H1 (cell line): ENCODE results near the gene HBEGF. TPM values are rescaled to one million over a fixed set of nuclear protein-coding genes. Genes with fewer than 3 reads are reported as not detected.

Source experiments
- CTCF ChIA-PET: fragments of 300-600 bp; sonication (Branson Sonifier 250); formaldehyde crosslinking; loops from one replicate; lab custom pipeline; 2021; ENCODE audit not compliant: partially characterized antibody; lab: Charles Lee
- POLR2A ChIA-PET: fragments of 300-600 bp; sonication (Branson Sonifier 250); formaldehyde crosslinking; loops from one replicate; lab custom pipeline; 2021; ENCODE audit warnings: inconsistent platforms; ENCODE audit not compliant: partially characterized antibody; lab: Charles Lee
- DNase-seq, 2 experiments: peaks; one replicate each; pipeline versions ENCODE4 v3.0.0 to v3.0.0-alpha.2; 2010 to 2022; ENCODE audit warnings: low spot score in 2 of 2, low read depth in 1 of 2, mixed read lengths in 1 of 2
- FAIRE-seq: peaks from 2 replicates; lab custom pipeline; 2011; peaks lifted over from hg19 to GRCh38; lab: Jason Lieb, UNC
- H2AFZ ChIP-seq: 2 replicates; pipeline ENCODE4 v1.8.1; 2012; ENCODE audit warnings: low read length, inconsistent platforms
- H2AK5ac ChIP-seq: 2 replicates; pipeline ENCODE4 v1.6.1; 2013; ENCODE audit warnings: low read depth, low read length
- H2BK120ac ChIP-seq: replicated peaks from 2 replicates; pipeline ENCODE3; 2013; ENCODE audit warnings: low read depth, low read length, inconsistent platforms
- H2BK12ac ChIP-seq: 2 replicates; pipeline ENCODE4 v1.6.1; 2013; ENCODE audit warnings: low read depth, low read length
- H2BK15ac ChIP-seq: 2 replicates; pipeline ENCODE4 v1.6.1; 2013; ENCODE audit warnings: low read length
- H2BK20ac ChIP-seq: 2 replicates; pipeline ENCODE4 v1.6.1; 2013; ENCODE audit warnings: low read length
- H2BK5ac ChIP-seq: 2 replicates; pipeline ENCODE4 v1.6.1; 2013; ENCODE audit warnings: low read depth, low read length
- H3K14ac ChIP-seq: 2 replicates; pipeline ENCODE4 v1.6.1; 2013; ENCODE audit warnings: inconsistent platforms; ENCODE audit not compliant: insufficient read length
- H3K18ac ChIP-seq: 2 replicates; pipeline ENCODE4 v1.6.1; 2013; ENCODE audit warnings: low read length; ENCODE audit errors: extremely low read depth
- H3K23ac ChIP-seq: 2 replicates; pipeline ENCODE4 v1.6.1; 2013; ENCODE audit warnings: inconsistent platforms; ENCODE audit not compliant: insufficient read length
- H3K23me2 ChIP-seq: 2 replicates; pipeline ENCODE4 v1.6.1; 2013; ENCODE audit warnings: low read depth, low read length
- H3K27ac ChIP-seq: 2 replicates; pipeline ENCODE4 v1.6.1; 2011; ENCODE audit warnings: low read depth, low read length, inconsistent platforms
- H3K27me3 ChIP-seq, 4 experiments: replicated peaks in 1 of 4; 1 replicate in 1 of 4; 2 replicates in 3 of 4; pipeline versions ENCODE4 v1.6.1 to v1.8.1; 2011 to 2013; ENCODE audit warnings: low read length in 3 of 4, mild to moderate bottlenecking in 3 of 4, inconsistent platforms in 2 of 4, mixed read lengths in 2 of 4, moderate library complexity in 1 of 4; ENCODE audit not compliant: control insufficient read depth in 3 of 4, insufficient read depth in 3 of 4; ENCODE audit errors: extremely low read depth in 1 of 4
- H3K36me3 ChIP-seq, 4 experiments: 2 replicates each; pipeline versions ENCODE4 v1.6.1 to v1.8.1; 2011 to 2013; ENCODE audit warnings: mild to moderate bottlenecking in 4 of 4, low read length in 3 of 4, moderate library complexity in 2 of 4, control low read depth in 1 of 4, inconsistent platforms in 1 of 4; ENCODE audit not compliant: insufficient read depth in 4 of 4, control insufficient read depth in 2 of 4
- H3K4ac ChIP-seq: replicated peaks from 2 replicates; pipeline ENCODE3; 2013; ENCODE audit warnings: low read length, low read depth, mixed read lengths, inconsistent platforms; ENCODE audit not compliant: insufficient read length
- H3K4me1 ChIP-seq, 4 experiments: replicated peaks in 1 of 4; 1 replicate in 1 of 4; 2 replicates in 3 of 4; pipeline versions ENCODE4 v1.6.1 to v1.8.1; 2011 to 2013; ENCODE audit warnings: low read length in 3 of 4, inconsistent platforms in 2 of 4, mixed read lengths in 1 of 4; ENCODE audit not compliant: insufficient read depth in 4 of 4, control insufficient read depth in 3 of 4
- H3K4me2 ChIP-seq, 2 experiments: 2 replicates each; pipeline versions ENCODE4 v1.6.1 to v1.8.1; 2011 to 2013; ENCODE audit warnings: low read depth in 2 of 2, low read length in 2 of 2, control low read depth in 1 of 2, inconsistent platforms in 1 of 2, mild to moderate bottlenecking in 1 of 2; ENCODE audit not compliant: insufficient read depth in 1 of 2
- H3K4me3 ChIP-seq, 4 experiments: fragments of 200-600, 300-600 bp in 1 of 4; sonication (generic), shearing (Covaris generic), sonication (Bioruptor Twin) in 1 of 4; 2 replicates each; pipeline versions ENCODE4 v1.5.1 to v1.8.1; 2011 to 2016; ENCODE audit warnings: low read length in 4 of 4, low read depth in 3 of 4, control low read depth in 2 of 4, inconsistent platforms in 2 of 4, mild to moderate bottlenecking in 2 of 4, mixed read lengths in 1 of 4, moderate library complexity in 1 of 4; ENCODE audit not compliant: insufficient read depth in 2 of 4; ENCODE audit errors: extremely low read depth in 1 of 4
- H3K56ac ChIP-seq: replicated peaks from 2 replicates; pipeline ENCODE3; 2013; ENCODE audit warnings: low read depth, mild to moderate bottlenecking, mixed read lengths, low read length, inconsistent platforms; ENCODE audit not compliant: insufficient read length
- H3K79me1 ChIP-seq: 2 replicates; pipeline ENCODE4 v1.6.1; 2013; ENCODE audit warnings: low read depth, low read length, control low read depth
- H3K79me2 ChIP-seq, 2 experiments: 2 replicates each; pipeline versions ENCODE4 v1.6.1 to v1.8.1; 2012 to 2013; ENCODE audit warnings: low read length in 2 of 2, mild to moderate bottlenecking in 2 of 2, inconsistent platforms in 1 of 2; ENCODE audit not compliant: insufficient read depth in 2 of 2, control insufficient read depth in 1 of 2
- H3K9ac ChIP-seq, 4 experiments: replicated peaks in 1 of 4; 1 replicate in 1 of 4; 2 replicates in 3 of 4; pipeline versions ENCODE4 v1.6.1 to v1.8.1; 2011 to 2013; ENCODE audit warnings: low read depth in 3 of 4, low read length in 3 of 4, control low read depth in 2 of 4, mild to moderate bottlenecking in 2 of 4, moderate library complexity in 2 of 4, inconsistent platforms in 1 of 4; ENCODE audit errors: extremely low read depth in 1 of 4
- H3K9me3 ChIP-seq, 2 experiments: 2 replicates each; pipeline versions ENCODE4 v1.6.1 to v1.8.1; 2012 to 2013; ENCODE audit warnings: mild to moderate bottlenecking in 2 of 2, moderate library complexity in 2 of 2, control low read depth in 1 of 2, inconsistent platforms in 1 of 2, low read depth in 1 of 2, low read length in 1 of 2, mixed read lengths in 1 of 2; ENCODE audit not compliant: insufficient read depth in 2 of 2
- H4K20me1 ChIP-seq, 2 experiments: replicated peaks in 1 of 2; 2 replicates each; pipeline versions ENCODE3 to v1.8.1; 2011 to 2013; ENCODE audit warnings: inconsistent platforms in 2 of 2, low read length in 2 of 2, mild to moderate bottlenecking in 1 of 2; ENCODE audit not compliant: insufficient read depth in 2 of 2, control insufficient read depth in 1 of 2
- H4K5ac ChIP-seq: 2 replicates; pipeline ENCODE4 v1.6.1; 2013; ENCODE audit warnings: low read length, low read depth, mixed read lengths, inconsistent platforms; ENCODE audit not compliant: insufficient read length
- H4K8ac ChIP-seq: 2 replicates; pipeline ENCODE4 v1.8.0; 2013; ENCODE audit warnings: mild to moderate bottlenecking, moderate library complexity, low read length, inconsistent platforms; ENCODE audit not compliant: insufficient read depth; ENCODE audit errors: extremely low read depth
- H4K91ac ChIP-seq: replicated peaks from 2 replicates; pipeline ENCODE3; 2013; ENCODE audit warnings: low read length, mixed read lengths, inconsistent platforms; ENCODE audit not compliant: insufficient read length
- BACH1 ChIP-seq: IDR thresholded peaks from 2 replicates; pipeline ENCODE4 v1.6.1; 2012; ENCODE audit warnings: low read length, improper control_type of control experiment
- HDAC2 ChIP-seq, 2 experiments: fragments of 300-600 bp in 1 of 2; sonication (generic) in 1 of 2; IDR thresholded peaks; 2 replicates each; pipeline ENCODE4 v1.6.1; 2011 to 2012; ENCODE audit warnings: low read depth in 2 of 2, low read length in 2 of 2, mild to moderate bottlenecking in 2 of 2, moderate library complexity in 2 of 2, borderline replicate concordance in 1 of 2, inconsistent platforms in 1 of 2
- PHF8 ChIP-seq: fragments of 200-600 bp; sonication (generic); conservative IDR thresholded peaks from 2 replicates; pipeline ENCODE4 v1.7.1; 2012; ENCODE audit warnings: low read depth, mild to moderate bottlenecking, inconsistent platforms, low read length, moderate library complexity
- POLR2AphosphoS5 ChIP-seq: IDR thresholded peaks from 2 replicates; pipeline ENCODE4 v1.6.1; 2011; ENCODE audit warnings: low read depth, low read length
- SP2 ChIP-seq: IDR thresholded peaks from 2 replicates; pipeline ENCODE4 v1.6.1; 2012; ENCODE audit warnings: mild to moderate bottlenecking, low read length, inconsistent platforms
- TAF1 ChIP-seq: IDR thresholded peaks from 2 replicates; pipeline ENCODE4 v1.6.1; 2011; ENCODE audit warnings: mild to moderate bottlenecking, low read depth, low read length
- YY1 ChIP-seq: IDR thresholded peaks from 2 replicates; pipeline ENCODE4 v1.6.1; 2011; ENCODE audit warnings: low read depth, mild to moderate bottlenecking, low read length
- WGBS, 2 experiments: shearing (Covaris generic) in 1 of 2; methylation state at CpG; one replicate each; pipeline versions ENCODE4 v1.1.6 to v1.1.7; 2013 to 2015; ENCODE audit warnings: low lambda C conversion rate in 2 of 2, mixed read lengths in 2 of 2, inconsistent platforms in 1 of 2, low coverage in 1 of 2, missing lambda C conversion rate in 1 of 2; ENCODE audit not compliant: insufficient replicate concordance in 2 of 2, insufficient coverage in 1 of 2, insufficient read length in 1 of 2; ENCODE audit errors: extremely low coverage in 1 of 2, missing lambda C conversion rate in 1 of 2; 5-methylcytosine and 5-hydroxymethylcytosine counted together
- polyA plus RNA-seq, 7 experiments: library from polyadenylated mRNA; depleted of rRNA in 3 of 7; stranded (reverse) in 5 of 7; unstranded in 2 of 7; fragments of >200 nt in 5 of 7; fragments of 200-250 nt in 2 of 7; gene quantifications; 1 replicate in 5 of 7; 2 replicates in 1 of 7; 4 replicates in 1 of 7; pipeline versions ENCODE4 v1.2.1 to v1.2.3, GENCODE V29; 2011 to 2013; ENCODE audit warnings: missing spikeins in 2 of 7, mixed read lengths in 2 of 7
- total RNA-seq: library from RNA; stranded (reverse); fragmentation: NEBNext Ultra II Directional; extraction: Animal tissue kit (Norgen Biotek cat#: 25700); gene quantifications from 2 replicates; pipeline ENCODE4 v1.2.1, GENCODE V29; 2021

The HBEGF gene
- total and polyA plus RNA-seq, 2 of the 8 experiments (the other 6 are each of a cell fraction or from before 2014, with no cell fraction given), result 2.4 to 2.5 TPM

DNA sequence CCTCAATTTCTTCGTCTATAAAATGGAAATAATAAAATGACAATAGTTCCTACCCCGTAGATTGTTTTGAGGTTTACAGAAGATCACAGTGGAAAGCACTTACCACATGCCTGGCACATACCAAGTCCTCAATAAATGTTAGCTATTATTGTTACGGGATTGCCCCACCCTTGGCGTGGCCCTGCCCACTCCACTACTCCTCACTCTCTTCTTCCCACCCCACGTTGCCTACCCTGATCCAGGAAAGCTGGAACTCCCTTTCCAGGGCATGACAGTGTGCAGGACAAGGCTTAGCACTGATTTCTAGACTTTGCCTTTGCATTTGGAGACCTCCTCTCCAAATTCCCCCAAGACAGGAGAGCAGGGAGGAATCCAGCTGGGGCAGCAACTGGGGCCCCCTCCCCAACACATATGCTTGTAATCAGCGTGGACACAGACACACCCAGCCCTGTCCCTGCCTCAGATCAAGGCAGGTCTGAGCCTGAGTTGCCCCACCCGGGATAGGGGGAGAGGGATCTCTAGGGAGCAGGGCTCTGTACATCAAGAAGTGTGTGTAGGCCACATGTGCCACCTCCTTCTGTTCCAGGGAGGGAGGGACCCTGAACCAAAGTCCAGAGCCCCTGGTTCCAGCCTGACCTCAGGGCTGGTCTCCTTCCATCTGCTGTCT is 20.3 kb upstream of the HBEGF start:
- no peak for DNase-seq
- Histone ChIP-seq H3K9me3 (no peaks in the 10 kb centered on the region), H3K14ac (no peak overlapping the region), H3K79me2 (no peaks in the 10 kb centered on the region), H3K79me1 (no peaks in the 10 kb centered on the region; the same call in 1 of the 2 replicates), H2BK12ac (no peak overlapping the region), H3K56ac (no peak overlapping the region), H2BK15ac (no peak overlapping the region), H2AFZ (no peak overlapping the region), H3K27ac (no peak overlapping the region), H2BK20ac (no peak overlapping the region), H3K23ac (no peak overlapping the region), H4K91ac (no peak overlapping the region), H4K20me1 (no peaks in the 10 kb centered on the region), H2BK5ac (no peak overlapping the region), H3K18ac (no peak overlapping the region), H4K5ac (no peak overlapping the region)
- WGBS, 2 experiments, result 85% methylated on average over 7 of the region's 7 CpGs; no CpG with 5 or more reads in 1 of the 2 experiments
- TF ChIP-seq YY1 (no peak), BACH1 (no peak), SP2 (no peak), HDAC2 (IDR thresholded peaks at IDR 0.05; ENCODE audit: borderline replicate concordance in 1 of 2, low read depth in 2 of 2, low read length in 2 of 2) (no peak), TAF1 (no peak), POLR2AphosphoS5 (no peak), PHF8 (no peak)
- TF ChIP-seq, all 59 proteins: peak for 0
- no peak overlapping the region for H3K4me2 ChIP-seq
- no peak overlapping the region for H3K4me3 ChIP-seq
- H4K8ac ChIP-seq, result no peak overlapping the region
- peaks cover 0 to 8% (median 2%) of the 10 kb centered on the region in 4 experiments; a peak in 3 of 7 replicates for H3K4me1 ChIP-seq
- no peak overlapping the region for H2BK120ac ChIP-seq
- no peak overlapping the region for H3K4ac ChIP-seq
- H3K23me2 ChIP-seq, result peaks cover 3% of the 10 kb centered on the region; the same call in 1 of the 2 replicates
- POLR2A ChIA-PET, result interaction anchor here (0.6 to 1.8 kb wide), 5 partner anchors 20 to 674 kb away, joined by 3 to 5 read pairs (median 4); partner anchors contain the start of genes ANKHD1, CYSTM1 and HBEGF
- peaks cover 0 to 7% (median 2%) of the 10 kb centered on the region in 4 experiments; a peak in 2 of 7 replicates for H3K27me3 ChIP-seq
- no peak overlapping the region for H3K9ac ChIP-seq
- H3K36me3 ChIP-seq, result no peaks in the 10 kb centered on the region
- FAIRE-seq, result no peak
- no peak overlapping the region for H2AK5ac ChIP-seq
- CTCF ChIA-PET, result interaction anchor here (0.9 to 2.7 kb wide), 11 partner anchors 8 to 359 kb away, joined by 3 to 15 read pairs (median 3); partner anchors contain the start of gene HBEGF
